Kidney epithelial cell (primary cell): ENCODE results near the gene LRRC45. TPM values are rescaled to one million over a fixed set of nuclear protein-coding genes. Genes with fewer than 3 reads are reported as not detected.

Experiments
- DNase-seq: peaks from one replicate; pipeline ENCODE4 v3.0.0-alpha.2; 2010; ENCODE audit warnings: low read depth
- H3K27me3 ChIP-seq: 2 replicates; pipeline ENCODE4 v1.6.0; 2011; ENCODE audit warnings: low read length; ENCODE audit not compliant: control insufficient read depth, insufficient read depth
- H3K36me3 ChIP-seq: 2 replicates; pipeline ENCODE4 v1.5.1; 2011; ENCODE audit warnings: low read length; ENCODE audit not compliant: control insufficient read depth, insufficient read depth
- H3K4me3 ChIP-seq: 2 replicates; pipeline ENCODE4 v1.5.1; 2011; ENCODE audit warnings: low read depth, mild to moderate bottlenecking, control low read depth, low read length
- total RNA-seq: library from RNA; depleted of rRNA; stranded (reverse); fragments of >200 nt; gene quantifications from 2 replicates; pipeline ENCODE4 v1.2.3, GENCODE V29; 2015
- TF ChIP-seq, protein P1 (sequence below): IDR thresholded peaks from 2 replicates; pipeline ENCODE4 v1.5.1; 2011; ENCODE audit warnings: mild to moderate bottlenecking, moderate library complexity, low read length, control low read depth, inconsistent platforms; ENCODE audit not compliant: insufficient read depth, poor library complexity, severe bottlenecking

LRRC45 gene
- total RNA-seq, 1 donor from 2014 or later = 16.1 TPM

DNA sequence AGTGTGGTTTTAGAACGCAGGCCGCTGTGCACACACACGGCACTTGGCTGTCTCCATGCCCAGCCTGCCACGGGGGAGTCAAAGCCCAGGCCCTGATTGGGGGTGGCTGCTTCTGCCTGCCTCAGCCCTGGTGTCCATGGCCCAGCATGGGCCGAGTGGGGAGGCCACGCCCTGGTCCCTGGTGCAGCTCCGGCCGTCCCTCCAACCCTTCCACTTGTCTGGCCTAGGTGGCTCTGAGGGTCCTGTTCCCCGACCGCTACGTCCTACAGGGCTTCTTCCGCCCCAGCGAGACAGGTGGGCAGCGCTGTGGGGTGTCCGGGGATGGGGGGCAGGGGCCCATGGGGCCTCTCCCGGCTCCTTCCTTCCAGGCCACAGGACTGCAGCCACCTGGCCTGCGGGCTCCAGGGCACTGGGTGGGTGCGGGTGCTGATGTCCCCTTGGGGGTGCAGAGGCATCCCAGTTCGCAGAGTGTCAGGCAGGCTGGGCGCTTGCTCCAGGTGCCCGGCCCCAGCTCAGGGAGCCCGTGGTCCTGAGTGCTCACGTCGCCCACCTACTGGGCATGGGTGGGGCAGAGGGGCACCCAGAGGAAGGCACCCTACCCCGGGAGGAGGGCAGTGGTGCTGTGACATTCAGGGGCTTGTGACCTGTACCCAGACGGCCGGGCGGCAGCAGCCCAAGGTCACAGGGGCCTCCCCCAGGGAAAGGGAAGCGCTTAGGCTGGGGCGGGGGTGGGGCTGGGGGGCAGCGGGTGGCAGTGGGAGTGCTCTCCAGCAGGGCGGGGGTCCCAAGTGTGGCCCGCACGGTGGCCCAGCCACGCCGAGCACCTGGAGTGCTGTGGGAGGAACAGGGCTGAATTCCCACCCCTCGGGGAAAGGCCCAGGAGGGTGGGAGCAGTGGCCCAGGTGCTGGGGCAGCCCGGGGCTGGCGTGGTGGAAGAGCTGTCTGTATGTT lies 12.3 kb upstream of the LRRC45 start:
- no peak for DNase-seq
- Histone ChIP-seq H3K27me3 (no peaks in the 10 kb centered on the region), H3K36me3 (no peaks in the 10 kb centered on the region), H3K4me3 (no peak overlapping the region)
- TF ChIP-seq, protein P1, sequence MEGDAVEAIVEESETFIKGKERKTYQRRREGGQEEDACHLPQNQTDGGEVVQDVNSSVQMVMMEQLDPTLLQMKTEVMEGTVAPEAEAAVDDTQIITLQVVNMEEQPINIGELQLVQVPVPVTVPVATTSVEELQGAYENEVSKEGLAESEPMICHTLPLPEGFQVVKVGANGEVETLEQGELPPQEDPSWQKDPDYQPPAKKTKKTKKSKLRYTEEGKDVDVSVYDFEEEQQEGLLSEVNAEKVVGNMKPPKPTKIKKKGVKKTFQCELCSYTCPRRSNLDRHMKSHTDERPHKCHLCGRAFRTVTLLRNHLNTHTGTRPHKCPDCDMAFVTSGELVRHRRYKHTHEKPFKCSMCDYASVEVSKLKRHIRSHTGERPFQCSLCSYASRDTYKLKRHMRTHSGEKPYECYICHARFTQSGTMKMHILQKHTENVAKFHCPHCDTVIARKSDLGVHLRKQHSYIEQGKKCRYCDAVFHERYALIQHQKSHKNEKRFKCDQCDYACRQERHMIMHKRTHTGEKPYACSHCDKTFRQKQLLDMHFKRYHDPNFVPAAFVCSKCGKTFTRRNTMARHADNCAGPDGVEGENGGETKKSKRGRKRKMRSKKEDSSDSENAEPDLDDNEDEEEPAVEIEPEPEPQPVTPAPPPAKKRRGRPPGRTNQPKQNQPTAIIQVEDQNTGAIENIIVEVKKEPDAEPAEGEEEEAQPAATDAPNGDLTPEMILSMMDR = no peak

DNA sequence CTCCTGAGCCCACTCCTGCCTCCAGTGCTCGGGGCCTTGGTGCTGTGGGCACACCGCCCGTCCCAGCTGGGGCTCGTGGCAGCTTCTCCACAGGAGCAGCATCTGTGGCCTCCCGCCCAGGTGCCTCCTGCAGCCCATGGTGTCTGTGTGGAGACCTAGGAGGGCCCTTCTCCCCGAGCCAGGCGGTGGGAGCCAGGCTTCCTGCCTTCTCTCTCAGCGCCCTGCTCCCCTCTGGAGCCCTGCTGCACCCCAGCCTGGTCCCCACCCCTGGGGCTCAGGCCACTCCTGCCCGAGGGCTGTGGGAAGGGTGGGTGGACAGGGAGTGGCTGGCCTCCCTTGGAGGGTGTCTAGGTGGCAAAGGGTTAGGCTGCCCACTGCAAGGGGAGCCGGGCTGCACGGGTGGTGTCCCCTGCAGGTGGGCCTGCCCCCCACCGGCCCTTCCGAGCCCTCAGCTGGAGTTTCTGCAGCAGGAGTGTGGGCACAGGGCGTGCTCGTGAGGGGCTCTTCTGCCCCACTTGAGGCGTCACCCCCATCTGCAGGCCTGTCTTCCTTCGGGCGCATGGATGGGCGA lies 11.4 kb upstream of the LRRC45 start:
- TF ChIP-seq, protein P1 = no peak
- H3K36me3 ChIP-seq = no peaks in the 10 kb centered on the region
- no peaks in the 10 kb centered on the region for H3K27me3 ChIP-seq
- no peak for DNase-seq
- H3K4me3 ChIP-seq = no peak overlapping the region

DNA sequence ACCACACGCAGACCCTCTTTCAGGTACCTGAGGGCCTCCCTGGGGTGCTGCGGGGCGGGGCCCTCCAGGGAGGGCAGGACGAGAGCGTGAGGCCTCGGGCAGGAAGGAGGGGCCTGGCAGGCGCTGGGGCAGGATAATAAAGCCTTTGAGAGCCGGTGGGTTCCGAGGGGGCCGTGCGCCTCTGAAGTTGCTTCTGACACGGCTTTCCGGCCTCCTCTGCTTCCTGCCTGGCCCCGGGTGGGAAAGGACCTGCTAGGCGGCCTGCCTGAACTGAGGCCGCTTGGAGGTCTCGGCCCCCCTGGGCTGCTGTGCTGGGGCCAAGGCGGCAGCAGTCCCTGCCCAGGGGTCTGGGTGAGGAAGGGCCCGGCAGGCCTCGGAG lies 10.9 kb upstream of the LRRC45 start:
- H3K27me3 ChIP-seq = no peaks in the 10 kb centered on the region
- TF ChIP-seq, protein P1 = no peak
- no peak for DNase-seq
- H3K4me3 ChIP-seq = no peak overlapping the region
- no peaks in the 10 kb centered on the region for H3K36me3 ChIP-seq

DNA sequence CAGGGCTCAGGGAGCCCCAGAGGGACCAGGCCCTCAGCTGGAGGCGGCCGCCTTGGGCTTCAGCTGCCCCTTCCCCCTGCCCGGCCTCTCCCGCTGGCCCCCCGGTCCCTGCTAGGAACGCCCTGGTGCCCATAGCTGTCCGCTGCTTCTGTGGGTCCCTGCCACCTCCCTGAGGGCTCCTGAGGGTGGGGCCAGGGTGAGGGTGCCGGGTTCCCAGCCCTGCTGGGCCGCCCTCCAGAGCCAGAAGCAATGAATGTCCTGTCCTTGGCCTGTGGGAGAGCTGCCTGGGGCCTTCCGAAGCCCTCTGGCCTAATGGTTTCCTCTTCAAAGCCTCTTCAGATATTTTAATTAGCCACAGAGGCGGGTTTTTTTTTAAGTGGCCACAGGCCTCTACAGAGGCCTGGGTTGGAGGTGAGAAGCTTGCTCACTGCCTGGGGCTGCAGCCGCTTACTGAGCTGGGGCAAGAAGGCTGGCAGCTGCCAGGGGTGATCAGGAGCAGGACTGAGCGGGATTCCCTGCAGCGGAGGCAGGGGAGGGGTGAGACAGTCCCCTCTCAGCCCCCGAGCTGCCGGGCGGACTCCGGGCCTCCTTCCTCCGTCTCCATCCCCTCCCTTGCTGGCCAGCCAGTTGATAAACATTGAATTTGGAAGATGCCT lies 10.3 kb upstream of the LRRC45 start:
- no peak for DNase-seq
- TF ChIP-seq, protein P1 = no peak
- no peaks in the 10 kb centered on the region for H3K27me3 ChIP-seq
- no peak overlapping the region for H3K4me3 ChIP-seq
- no peaks in the 10 kb centered on the region for H3K36me3 ChIP-seq

DNA sequence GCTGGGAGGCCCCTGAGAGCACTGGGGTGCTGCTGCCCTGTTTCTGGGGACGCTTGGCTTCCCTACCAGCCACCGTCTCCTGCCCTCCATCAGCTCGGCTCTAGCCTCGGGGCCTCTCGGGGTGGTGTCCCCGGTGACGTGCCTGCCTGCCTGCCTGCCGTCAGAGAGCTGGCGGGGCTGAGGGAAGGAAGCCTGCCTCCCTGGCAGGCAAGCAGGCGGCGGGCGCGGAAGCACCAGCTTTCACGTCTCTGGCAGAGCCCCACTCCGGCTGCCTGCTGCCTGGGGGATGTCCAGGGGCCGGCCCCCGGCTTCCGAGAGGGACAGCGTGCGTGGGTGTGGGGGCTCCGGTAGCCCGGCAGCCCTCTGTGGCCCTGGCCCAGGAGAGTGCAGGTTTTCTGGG lies 9.8 kb upstream of the LRRC45 start:
- no peaks in the 10 kb centered on the region for H3K27me3 ChIP-seq
- peaks cover 3% of the 10 kb centered on the region for H3K36me3 ChIP-seq
- H3K4me3 ChIP-seq = no peak overlapping the region
- TF ChIP-seq, protein P1 = no peak
- DNase-seq = no peak
